ENCODE data around the gene OR5M8. TPM values are rescaled to one million over a fixed set of nuclear protein-coding genes. Genes with fewer than 3 reads are reported as not detected.

OR5M8 gene
- total and polyA plus RNA-seq, 2 of the 8 experiments (the other 6 are each of a cell fraction or from before 2014, with no cell fraction given): not detected

DNA sequence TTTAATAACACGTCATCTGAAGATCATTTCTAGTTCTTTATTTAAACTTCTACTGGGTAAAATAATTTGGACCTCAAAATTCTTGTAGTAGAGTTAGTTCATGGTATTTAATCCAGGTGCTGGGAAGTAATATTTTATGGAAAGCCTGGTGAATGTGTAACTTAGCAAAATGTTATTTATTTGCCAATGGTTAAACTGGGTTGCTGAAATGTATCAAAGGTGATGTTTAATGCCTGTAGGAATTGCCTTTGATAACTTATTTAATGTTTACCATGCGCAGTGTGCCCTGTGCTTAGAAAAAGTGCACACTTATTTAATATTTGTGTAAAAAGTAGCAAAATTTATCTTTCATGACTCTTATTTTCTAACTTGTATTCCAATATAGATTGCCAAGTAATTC, 40.7 kb upstream of the OR5M8 start:
- H3K4me3 ChIP-seq (ENCODE audit: extremely low read depth in 1 of 4, insufficient read depth in 2 of 4, low read depth in 3 of 4, low read length in 4 of 4): no peak overlapping the region
- H4K8ac ChIP-seq (ENCODE audit: extremely low read depth, insufficient read depth, low read length): no peak overlapping the region
- FAIRE-seq (no peak), DNase-seq (ENCODE audit: low read depth in 1 of 2, low spot score in 2 of 2) (no peak)
- H2AK5ac ChIP-seq (ENCODE audit: low read depth, low read length): no peak overlapping the region
- H3K4me2 ChIP-seq (ENCODE audit: insufficient read depth in 1 of 2, low read depth in 2 of 2, low read length in 2 of 2): no peak overlapping the region
- H3K4me1 ChIP-seq (replicated peaks in 1 of 4; ENCODE audit: control insufficient read depth in 3 of 4, insufficient read depth in 4 of 4, low read length in 3 of 4): no peaks in the 10 kb centered on the region
- no peak overlapping the region for H4K5ac ChIP-seq (ENCODE audit: insufficient read length, low read depth, low read length)
- no peak overlapping the region for H3K4ac ChIP-seq (replicated peaks; ENCODE audit: insufficient read length, low read depth, low read length)
- H2BK20ac ChIP-seq (ENCODE audit: low read length): no peak overlapping the region
- H3K36me3 ChIP-seq (ENCODE audit: control insufficient read depth in 2 of 4, insufficient read depth in 4 of 4, low read length in 3 of 4): no peaks in the 10 kb centered on the region
- H2BK120ac ChIP-seq (replicated peaks; ENCODE audit: low read depth, low read length): no peak overlapping the region
- H3K79me1 ChIP-seq (ENCODE audit: low read depth, low read length): no peaks in the 10 kb centered on the region
- no peak overlapping the region for H3K18ac ChIP-seq (ENCODE audit: extremely low read depth, low read length)
- no peaks in the 10 kb centered on the region for H3K79me2 ChIP-seq (ENCODE audit: control insufficient read depth in 1 of 2, insufficient read depth in 2 of 2, low read length in 2 of 2)
- H4K91ac ChIP-seq (replicated peaks; ENCODE audit: insufficient read length, low read length): no peak overlapping the region
- no peak overlapping the region for H2BK12ac ChIP-seq (ENCODE audit: low read depth, low read length)
- no peak overlapping the region for H3K56ac ChIP-seq (replicated peaks; ENCODE audit: insufficient read length, low read depth, low read length)
- no peak overlapping the region for H2BK5ac ChIP-seq (ENCODE audit: low read depth, low read length)
- no peak overlapping the region for H2AFZ ChIP-seq (ENCODE audit: low read length)
- H4K20me1 ChIP-seq (replicated peaks in 1 of 2; ENCODE audit: control insufficient read depth in 1 of 2, insufficient read depth in 2 of 2, low read length in 2 of 2): no peaks in the 10 kb centered on the region
- POLR2A ChIA-PET (ENCODE audit: partially characterized antibody): no interaction called here
- no peaks in the 10 kb centered on the region for H3K9me3 ChIP-seq (ENCODE audit: insufficient read depth in 2 of 2, low read depth in 1 of 2, low read length in 1 of 2)
- no peak for TF ChIP-seq MAFK (IDR thresholded peaks at IDR 0.05; ENCODE audit: low read depth, low read length)
- H3K23me2 ChIP-seq (ENCODE audit: low read depth, low read length): no peaks in the 10 kb centered on the region
- H3K14ac ChIP-seq (ENCODE audit: insufficient read length): no peak overlapping the region
- H3K27me3 ChIP-seq (replicated peaks in 1 of 4; ENCODE audit: control insufficient read depth in 3 of 4, extremely low read depth in 1 of 4, insufficient read depth in 3 of 4, low read length in 3 of 4): no peaks in the 10 kb centered on the region
- no peak overlapping the region for H3K9ac ChIP-seq (replicated peaks in 1 of 4; ENCODE audit: extremely low read depth in 1 of 4, low read depth in 3 of 4, low read length in 3 of 4)
- WGBS, 2 experiments (ENCODE audit: extremely low coverage in 1 of 2, insufficient coverage in 1 of 2, insufficient read length in 1 of 2, insufficient replicate concordance in 2 of 2, low coverage in 1 of 2, low lambda C conversion rate in 2 of 2, missing lambda C conversion rate in 1 of 2): 95% methylated on average over 2 of the region's 2 CpGs; no CpG with 5 or more reads in 1 of the 2 experiments
- no peak overlapping the region for H3K27ac ChIP-seq (ENCODE audit: low read depth, low read length)
- no peak overlapping the region for H2BK15ac ChIP-seq (ENCODE audit: low read length)
- H3K23ac ChIP-seq (ENCODE audit: insufficient read length): no peak overlapping the region
- CTCF ChIA-PET (ENCODE audit: partially characterized antibody): no interaction called here
